GM19438 (cell line): Measurements from ENCODE around the gene USH1C.

Source experiments
- ATAC-seq: cut with Tn5 transposase; IDR thresholded peaks from one replicate; pipeline ENCODE4 v1.9.1; 2021; ENCODE audit warnings: low read depth; ENCODE audit not compliant: unreplicated experiment

Gene USH1C

DNA sequence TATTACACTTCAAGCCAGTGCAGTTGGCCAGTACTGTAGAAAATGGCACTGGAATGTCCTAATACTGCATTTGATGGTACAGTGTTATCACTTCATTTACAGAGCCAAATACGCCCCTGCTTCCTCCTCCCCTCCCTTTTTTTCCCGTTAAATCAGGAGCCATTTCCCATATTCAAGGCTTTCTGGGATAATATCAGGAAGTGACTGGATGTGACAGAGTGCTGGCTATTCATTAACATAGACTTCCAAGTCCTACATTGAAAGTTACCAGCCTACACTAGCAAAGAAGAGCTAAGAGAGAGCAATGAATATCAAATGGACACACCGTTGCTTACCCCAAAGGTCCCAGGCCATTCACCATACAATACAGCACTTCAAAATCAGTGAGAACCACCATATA, 35.4 kb downstream of the USH1C start:
- no peak for ATAC-seq

DNA sequence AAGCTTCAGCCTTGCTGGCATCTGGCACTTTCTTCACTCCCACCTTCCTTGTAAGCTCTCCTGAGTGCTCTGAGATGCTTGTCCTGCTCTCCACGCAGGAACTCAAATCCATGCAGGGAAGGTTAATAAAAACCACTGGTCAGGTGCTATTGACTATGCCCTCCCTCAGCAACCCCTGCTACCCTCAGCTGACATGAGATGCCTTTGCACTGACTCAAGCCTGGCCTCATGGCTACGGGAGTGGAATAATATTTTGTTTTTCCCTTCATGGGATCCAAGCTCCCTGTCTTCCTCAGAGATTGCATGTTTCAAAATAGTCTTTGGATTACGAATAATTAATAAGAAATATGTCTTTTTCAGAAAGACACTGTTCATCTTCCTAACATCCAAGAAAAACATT, 35.9 kb downstream of the USH1C start:
- no peak for ATAC-seq

DNA sequence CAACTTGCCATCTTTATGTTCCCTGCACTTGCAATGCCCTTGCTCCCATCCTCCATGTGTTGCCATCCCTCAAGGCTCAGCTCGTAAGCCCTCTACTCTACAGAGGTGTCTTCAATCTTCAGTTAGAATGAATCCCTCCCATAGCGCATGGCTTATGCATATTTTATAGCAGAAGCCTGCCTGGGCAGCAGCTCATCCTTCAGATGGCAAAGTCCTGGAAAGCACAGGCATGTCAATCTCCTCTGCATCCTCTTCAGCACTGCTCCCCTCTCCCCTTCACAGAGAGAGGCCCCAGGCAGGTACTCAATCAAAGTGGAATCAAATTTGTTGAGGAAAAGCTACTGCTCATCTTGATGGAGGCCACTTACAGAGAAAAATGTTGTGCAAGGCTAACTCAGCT, 36.4 kb downstream of the USH1C start:
- ATAC-seq = no peak

DNA sequence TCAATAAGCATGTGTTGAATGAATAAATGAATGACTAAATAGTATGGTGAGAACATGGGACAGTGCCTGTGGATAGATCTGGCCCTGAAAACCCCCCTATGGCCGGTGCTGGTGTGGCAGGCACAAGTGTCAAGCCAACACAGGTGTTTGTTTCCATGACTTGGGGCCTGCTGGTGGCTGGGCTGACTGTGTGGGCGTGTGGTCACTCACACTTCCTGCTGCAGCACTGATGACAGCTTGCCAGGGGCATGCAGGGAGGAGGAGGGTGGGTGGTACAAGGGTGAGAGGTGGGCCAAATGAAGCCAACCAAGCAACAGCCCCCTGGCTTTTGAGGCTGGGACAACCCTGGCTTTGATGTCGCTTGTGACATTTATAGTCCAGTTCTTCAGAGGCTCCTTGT, 37.3 kb downstream of the USH1C start:
- no peak for ATAC-seq

DNA sequence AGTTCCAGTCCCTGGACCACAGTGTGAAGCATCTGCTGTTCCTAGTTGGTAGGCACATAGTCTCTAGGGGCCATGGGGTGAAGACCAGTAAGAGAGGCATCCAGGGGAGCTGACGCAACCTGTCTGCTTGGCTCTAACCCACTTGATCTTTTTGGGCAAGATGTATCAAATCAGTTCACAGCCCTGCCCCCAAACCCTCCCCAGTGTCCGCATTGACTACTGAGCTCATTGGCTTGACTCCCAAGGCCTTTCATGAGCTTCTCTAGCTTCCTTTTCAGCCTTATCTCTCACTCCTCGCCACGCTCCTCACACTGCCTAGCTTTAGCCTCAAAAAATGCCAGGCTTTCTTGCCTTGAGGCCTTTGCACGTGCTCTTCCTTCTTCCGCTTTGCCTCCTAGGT, 37.9 kb downstream of the USH1C start:
- ATAC-seq = no peak

DNA sequence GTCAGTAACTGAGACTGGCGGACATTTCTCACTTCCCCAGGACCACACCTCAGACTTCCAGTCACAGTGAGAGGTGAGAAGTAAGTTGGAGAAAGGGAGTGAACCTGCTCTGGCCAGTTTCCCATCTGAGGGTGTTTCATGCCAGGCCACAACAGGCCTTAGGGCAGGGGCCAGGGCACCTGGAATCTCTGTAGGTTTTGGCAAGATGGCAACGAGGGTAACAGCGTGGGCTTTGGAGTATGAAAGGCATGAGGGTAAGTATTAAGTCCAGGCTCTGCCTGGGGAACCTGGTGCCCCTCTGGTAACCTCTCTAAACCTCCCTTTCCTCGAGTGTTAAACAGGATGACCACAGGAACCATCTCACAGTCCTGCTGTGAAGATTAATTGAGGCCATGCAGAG, 39.1 kb downstream of the USH1C start:
- no peak for ATAC-seq

DNA sequence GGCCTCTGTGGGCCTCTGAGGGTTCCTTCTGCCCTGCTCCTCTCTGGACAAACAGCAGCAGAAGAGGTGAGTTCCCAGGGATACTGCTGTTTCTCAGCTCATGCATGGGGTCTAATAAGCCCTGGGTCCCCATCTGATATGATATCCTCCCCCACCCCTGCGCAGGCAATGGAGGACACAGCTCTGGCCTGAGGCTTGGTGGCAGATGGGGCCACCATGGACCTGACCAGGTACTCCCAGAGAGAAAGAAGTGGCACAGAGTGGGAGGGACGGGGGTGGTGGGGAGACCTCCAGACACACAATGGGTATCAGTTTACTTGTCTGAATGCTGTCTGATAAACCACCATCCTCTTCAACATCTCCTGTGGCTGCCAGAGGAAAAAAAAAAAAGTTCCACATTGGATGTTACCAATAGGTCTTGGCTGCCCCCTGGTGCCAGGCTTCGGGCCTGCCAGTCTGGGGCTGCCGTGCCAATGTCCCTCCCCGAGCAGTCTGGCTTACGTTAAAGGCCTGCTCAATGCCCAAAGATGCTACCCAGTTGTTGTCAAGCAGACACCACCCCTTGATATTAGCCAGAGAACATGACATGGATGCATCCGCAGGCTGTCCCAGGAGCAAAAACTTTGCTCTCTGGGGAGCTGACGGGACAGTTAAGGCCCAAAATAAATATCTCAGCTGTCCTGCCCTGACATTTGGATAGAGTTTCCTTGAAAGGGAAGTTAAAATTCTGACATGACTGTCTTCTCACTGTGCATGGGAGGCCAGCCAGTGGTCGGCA, 39.7 kb downstream of the USH1C start:
- ATAC-seq = no peak

DNA sequence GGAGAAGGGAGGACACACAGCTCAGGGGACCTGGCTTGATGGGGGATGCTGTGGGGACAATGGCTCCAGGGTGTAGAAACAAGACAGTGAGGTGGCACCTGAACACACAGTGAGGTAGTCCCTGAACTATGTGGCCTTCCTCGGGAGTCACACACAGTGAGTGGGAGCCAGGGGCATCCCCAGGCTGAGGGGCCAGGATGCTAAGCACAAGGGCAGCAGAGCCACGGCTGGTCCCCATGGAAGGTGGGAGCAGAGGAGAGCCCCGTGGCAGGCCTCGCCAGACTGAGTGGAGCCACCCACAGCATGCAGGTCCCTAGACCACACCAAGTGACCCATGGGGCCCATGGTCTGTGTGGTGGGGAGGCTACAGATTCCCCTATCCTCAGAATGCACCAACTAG, 41.6 kb downstream of the USH1C start:
- no peak for ATAC-seq

DNA sequence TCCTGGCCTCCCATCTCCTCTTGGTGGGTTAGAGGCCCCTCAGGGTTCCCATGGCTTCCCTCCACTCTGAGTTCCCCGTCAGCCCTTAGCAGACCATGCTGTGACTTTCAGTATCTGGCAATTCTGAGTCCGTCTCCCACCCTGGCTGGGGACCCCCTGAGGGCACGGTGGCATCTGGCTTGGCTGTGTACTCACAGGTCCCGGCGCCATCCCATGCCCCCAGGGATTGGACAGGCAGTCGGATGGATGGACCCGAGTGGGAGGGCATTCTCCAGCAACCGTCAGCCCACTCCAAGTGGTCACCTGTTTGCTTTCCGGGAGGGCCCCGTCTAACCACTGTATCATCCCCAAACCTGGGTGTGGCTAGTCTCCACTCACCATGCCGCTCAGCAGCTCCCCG, 43.5 kb downstream of the USH1C start:
- no peak for ATAC-seq

DNA sequence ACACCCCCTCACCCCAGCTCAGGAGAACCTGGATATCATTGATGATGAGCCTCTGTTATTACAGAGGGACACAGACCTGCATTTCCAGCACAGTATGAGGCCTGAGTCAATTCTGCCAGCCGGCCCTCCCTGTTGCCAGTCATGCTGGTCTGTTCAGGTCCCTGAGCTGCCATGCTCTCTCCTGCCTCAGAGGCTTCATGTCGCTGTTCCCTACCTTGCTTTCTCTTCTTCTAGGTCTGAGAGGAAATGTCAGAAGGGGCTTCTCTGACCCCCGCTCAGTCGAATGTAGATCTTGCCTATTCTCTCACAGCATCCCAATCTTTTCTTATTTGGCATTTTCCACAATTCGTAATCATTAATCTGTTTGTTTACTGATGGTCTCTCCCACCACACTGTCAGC, 45.7 kb downstream of the USH1C start:
- no peak for ATAC-seq

DNA sequence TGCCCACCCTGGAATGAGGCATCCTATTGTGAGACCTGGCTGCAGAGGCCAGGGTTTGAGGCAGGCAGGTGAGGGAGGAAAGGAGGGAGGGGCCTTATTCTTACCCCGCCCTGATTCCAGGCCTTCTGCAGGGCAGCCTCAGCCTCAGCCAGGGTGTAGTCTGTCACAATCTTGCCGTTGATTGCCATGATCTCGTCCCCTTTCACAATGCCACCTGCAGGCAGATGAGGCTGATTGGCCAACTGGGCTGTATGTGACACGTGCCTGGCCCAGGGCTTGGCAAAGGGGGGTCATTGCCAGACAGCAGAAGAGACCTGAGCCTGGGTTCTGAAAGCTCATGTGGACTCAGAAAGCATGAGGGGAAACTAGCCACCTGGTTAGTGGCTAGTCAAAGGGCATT, 46.2 kb downstream of the USH1C start:
- ATAC-seq = no peak

DNA sequence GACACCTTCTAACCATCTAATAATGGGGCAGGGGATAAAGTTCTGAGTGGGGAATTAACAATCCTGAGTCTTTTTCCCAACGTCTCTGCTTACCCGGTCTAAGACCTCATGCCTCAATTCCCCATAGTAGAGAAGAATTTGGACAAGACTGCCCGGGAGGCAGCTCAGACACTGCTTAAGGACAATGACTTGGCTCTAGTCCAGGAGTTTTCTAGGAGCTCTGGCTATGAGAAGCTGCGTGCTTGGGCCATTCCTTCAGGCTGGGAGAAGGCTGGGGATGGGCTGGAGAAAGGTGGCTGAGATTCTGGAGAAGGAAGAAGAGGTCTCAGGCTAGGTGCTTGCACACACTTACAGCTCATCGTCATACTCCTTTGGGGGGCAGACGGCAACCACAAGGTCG, 47.8 kb downstream of the USH1C start:
- ATAC-seq = no peak

DNA sequence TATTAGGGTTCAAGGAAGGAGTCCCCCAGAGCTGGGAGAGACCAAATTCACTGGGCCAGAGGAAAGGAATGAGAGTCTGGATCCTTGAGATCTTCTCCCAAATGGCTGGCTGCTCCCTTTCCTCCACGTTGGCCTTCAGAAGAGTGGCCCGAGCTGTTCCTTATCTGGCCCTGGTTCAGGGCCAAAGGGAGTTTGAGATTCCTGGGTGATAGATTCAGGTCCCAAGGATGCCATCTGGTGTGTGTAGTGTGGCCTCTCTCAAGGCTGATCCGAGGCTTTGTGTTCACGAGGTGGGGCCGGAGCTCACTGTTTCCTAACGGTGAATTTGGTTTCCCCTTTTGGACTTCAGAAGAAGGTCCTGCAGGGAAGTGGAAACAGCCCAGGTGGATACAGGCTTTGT, 50.2 kb downstream of the USH1C start:
- ATAC-seq = no peak

DNA sequence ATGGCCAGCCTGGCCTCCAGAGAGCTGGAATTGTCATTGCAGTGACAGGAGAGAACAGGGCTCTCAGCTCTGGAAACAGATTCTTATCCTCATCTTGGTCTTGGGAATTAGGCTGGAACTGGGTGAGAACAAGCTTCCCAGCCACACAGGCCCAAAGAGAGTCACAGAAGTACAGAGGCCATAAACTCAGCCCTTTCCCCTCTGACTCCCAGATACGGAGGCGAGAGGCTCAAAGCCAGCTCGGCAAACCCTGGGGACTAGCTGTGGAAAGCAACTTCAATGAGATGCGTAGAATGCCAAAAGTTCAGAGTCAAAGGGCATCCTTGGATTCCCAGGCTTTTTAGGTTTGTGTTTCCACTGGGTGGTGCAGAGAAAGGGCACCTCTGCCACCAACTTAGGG, 53.3 kb downstream of the USH1C start:
- no peak for ATAC-seq

DNA sequence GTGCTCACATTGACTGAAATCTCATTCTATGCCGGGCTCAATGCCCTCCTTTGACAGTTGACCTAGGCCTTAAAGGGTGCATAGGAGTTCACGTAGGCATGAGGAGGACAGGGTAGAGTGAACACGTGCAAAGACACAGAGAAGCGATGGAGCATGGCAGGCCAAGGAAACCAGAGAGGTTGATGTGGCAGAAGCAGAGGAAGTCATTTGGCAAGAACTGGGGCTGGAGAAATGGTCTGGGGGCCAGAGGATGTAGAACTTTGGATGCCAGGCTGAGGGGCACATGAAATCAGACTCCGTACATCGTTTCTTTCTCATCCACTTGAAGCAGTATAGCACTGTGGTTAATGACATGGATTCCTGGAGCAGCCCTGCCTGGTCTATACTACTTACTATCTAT, 54.0 kb downstream of the USH1C start:
- ATAC-seq = no peak

DNA sequence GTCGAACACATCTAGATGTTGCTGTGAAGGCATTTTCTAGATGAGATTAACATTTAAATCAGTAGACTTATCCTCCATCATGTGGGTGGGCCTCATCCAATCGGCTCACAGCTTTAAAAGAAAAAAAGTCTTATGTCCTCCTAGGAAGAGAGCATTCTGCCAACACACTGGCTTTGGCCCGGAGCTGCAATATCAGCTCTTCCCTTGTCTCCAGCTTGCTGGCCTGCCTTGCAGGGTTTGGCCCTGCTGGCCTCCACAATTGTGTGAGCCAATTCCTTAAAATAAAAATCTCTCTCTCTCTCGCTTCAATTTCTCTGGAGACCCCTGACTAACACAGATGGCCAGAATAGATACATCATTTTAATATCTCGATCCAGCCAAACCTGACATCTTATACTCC, 54.5 kb downstream of the USH1C start:
- no peak for ATAC-seq

DNA sequence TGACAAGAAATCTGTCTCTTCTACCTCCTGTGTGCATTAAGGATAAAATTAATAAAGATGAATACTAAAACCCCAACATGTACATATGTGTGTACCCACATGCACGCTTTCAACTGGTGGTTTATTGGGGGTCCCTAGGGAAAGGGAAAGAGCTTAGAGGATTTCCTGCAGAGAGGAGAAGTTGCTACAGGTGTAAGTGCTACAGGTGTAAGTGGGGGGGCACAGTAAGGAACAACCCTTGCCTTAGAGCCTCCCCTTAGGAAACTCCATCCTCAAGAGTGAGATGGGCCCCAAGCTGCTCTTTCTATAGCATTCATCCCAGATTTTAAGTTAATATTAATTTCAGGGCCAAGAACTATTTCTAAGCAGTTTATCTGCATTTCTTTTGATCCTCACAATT, 55.7 kb downstream of the USH1C start:
- no peak for ATAC-seq

DNA sequence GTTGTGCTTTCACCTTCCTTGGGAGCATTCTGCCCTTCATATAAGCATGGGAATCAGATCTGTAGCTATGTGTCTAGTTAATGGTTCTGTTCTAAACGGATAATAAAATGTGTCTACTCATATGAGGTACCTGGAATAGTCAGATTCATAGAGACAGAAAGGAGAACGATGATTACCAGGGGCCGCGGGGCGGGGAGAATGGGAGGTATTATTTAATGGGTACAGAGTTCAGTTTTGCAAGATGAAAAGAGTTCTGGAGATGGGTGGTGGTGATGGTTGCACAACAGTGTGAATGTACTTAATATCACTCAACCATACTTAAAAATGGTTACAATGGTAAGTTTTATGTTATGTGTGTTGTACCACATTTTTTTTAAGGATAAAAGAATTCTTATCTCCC, 57.6 kb downstream of the USH1C start:
- no peak for ATAC-seq

DNA sequence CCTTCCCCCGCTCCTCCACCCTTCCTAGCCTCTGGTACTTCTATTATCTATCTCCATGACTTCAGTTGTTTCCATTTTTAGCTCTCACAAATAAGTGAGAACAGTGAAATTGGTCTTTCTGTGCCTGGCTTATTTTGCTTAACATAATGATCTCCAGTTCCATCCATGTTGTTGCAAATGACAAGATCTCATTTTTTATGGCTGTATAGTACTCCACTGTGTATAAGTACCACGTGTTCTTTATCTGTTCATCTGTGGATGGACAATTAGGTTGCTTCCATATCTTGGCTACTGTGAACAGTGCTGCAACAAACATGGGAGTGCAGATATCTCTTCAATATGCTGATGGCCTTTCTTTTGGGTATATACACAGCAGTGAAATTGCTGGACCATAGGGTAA, 60.7 kb downstream of the USH1C start:
- ATAC-seq = no peak

DNA sequence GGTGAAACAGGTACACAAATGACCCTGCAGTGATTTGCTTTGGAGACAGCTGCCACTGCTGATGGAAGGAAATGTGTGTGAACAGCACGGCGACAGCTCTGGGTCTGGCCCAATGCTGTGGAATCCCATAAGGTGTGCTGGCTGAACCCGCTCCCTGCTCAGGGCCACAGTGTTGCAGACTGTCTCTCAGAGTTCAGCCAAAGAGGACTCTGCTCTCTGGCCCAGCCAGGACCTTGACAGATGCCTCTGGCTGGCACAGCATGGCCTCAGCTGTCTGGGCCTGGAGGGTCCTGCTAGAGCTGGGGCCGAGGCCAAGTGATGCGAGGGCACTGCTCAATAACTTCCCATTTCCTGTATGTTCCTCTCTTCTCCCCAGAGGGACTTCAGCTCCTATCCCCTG, 62.3 kb downstream of the USH1C start:
- ATAC-seq = no peak

DNA sequence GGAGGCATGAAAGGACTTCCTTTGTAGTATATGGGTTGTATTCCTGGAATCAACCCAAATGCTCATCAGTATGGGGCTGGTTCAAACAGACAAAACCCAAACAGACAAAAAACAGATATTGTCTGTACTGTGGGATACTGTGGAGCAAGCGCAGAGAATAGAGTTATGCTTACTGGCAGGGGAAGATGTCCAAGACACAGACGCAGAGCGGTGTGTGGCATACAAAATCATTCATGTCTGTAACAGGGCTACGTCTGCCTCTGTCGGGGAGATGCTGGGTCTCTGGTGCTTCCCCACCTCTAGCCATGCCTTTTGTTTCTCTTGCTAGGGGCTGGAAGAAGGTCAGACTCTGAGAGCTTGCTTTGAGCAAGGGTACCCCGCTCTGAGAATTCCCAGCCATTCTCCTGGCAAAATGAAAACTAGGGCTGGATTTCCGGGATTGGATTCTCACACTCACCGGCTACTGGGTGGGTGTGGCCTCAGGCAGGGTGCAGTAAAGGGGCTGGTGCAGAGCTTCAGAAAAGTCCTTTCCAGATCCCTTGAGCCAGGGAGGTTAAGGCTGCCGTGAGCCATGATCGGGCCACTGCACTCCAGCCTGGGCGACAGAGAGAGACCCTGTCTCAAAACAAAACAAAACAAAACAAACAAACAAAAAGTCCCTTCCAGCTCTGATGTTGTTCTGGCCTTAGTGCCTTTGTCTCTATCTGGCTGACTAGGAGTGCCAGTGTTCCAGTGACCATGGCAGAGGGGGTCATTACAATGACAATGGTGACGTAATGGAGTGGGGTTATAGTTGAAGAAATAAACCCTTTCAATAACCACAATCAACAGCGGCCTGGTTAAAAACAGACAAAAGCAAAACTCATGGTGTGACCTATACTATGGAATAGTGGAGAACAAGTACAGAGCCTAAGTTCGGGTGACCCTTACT, 64.7 kb downstream of the USH1C start:
- ATAC-seq = no peak

DNA sequence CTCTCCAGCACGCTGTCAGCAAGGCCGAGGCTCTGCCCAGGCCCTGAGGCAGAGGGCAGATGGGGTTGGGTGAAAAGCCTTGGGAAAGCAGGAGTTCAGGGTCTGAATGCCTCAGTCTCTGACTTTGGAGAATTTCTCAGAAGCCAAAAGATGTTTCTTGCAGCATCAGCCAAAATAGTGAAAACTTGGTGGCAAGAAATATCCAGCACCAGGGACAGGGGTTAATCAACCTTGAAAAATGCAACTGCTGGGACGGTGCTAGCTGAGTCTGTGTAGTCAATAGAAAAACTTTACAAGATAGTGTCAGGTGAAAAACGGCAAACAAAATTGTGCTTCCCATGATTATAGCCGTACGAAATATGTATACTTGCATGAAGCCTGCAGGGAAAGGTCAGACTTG, 66.1 kb downstream of the USH1C start:
- no peak for ATAC-seq
